CD4-positive, CD25-positive, alpha-beta regulatory T cell (primary cell): Measurements from ENCODE around the gene ABTB2. TPM values are rescaled to one million over a fixed set of nuclear protein-coding genes. Genes with fewer than 3 reads are reported as not detected.
A peak's percentile ranks its signal among the peaks of the same experiment; 100 is the strongest.
"Not testable (repeated sequence)": the region's sequence is repeated elsewhere in the genome, so short reads cannot be mapped to it uniquely, and the experiment has no call there.

ENCODE experiments used
- ATAC-seq, 2 donors: fragments of 150-1000 bp; cut with Tn5 transposase; one replicate each; pipeline ENCODE4 v1.10.0; 2021; ENCODE audit warnings: low read depth in 2 of 2, moderate number of reproducible peaks in 2 of 2, moderate library complexity in 1 of 2
- DNase-seq, 3 donors: peaks; one replicate each; pipeline versions ENCODE4 v3.0.0 to v3.0.0-alpha.2; 2012 to 2022; ENCODE audit warnings: mixed read lengths in 1 of 3
- H3K27ac ChIP-seq: one replicate; pipeline ENCODE4 v1.7.0; 2013; ENCODE audit warnings: mild to moderate bottlenecking, low read length; ENCODE audit not compliant: insufficient read depth, poor library complexity, severe bottlenecking
- H3K27me3 ChIP-seq: one replicate; pipeline ENCODE4 v1.7.0; 2013; ENCODE audit warnings: low read length; ENCODE audit not compliant: control insufficient read depth, insufficient read depth
- H3K36me3 ChIP-seq: one replicate; pipeline ENCODE4 v1.7.0; 2013; ENCODE audit warnings: mild to moderate bottlenecking, low read length, moderate library complexity; ENCODE audit not compliant: control insufficient read depth, insufficient read depth
- H3K4me1 ChIP-seq: 2 replicates; pipeline ENCODE4 v1.7.0; 2013; ENCODE audit warnings: mild to moderate bottlenecking, low read length; ENCODE audit not compliant: insufficient read depth, control insufficient read depth, poor library complexity, severe bottlenecking
- H3K4me3 ChIP-seq: one replicate; pipeline ENCODE4 v1.7.0; 2013; ENCODE audit warnings: low read depth, mild to moderate bottlenecking, low read length, moderate library complexity
- H3K9me3 ChIP-seq, 2 experiments: 1 replicate in 1 of 2; 2 replicates in 1 of 2; pipeline ENCODE4 v1.7.0; 2013; ENCODE audit warnings: low read length in 2 of 2, mild to moderate bottlenecking in 1 of 2, moderate library complexity in 1 of 2; ENCODE audit not compliant: control insufficient read depth in 2 of 2
- H3K27ac Mint-ChIP-seq, 3 donors: one replicate each; pipeline ENCODE4 v1.8.0; 2020 to 2022; ENCODE audit warnings: mild to moderate bottlenecking in 3 of 3, mixed read lengths in 3 of 3, moderate library complexity in 2 of 3
- H3K27me3 Mint-ChIP-seq: one replicate; pipeline ENCODE4 v1.8.0; 2022; ENCODE audit warnings: mild to moderate bottlenecking, mixed read lengths
- H3K36me3 Mint-ChIP-seq: one replicate; pipeline ENCODE4 v1.8.0; 2020; ENCODE audit warnings: mixed read lengths
- H3K4me1 Mint-ChIP-seq, 4 donors: one replicate each; pipeline ENCODE4 v1.8.0; 2020 to 2022; ENCODE audit warnings: mixed read lengths in 4 of 4, mild to moderate bottlenecking in 1 of 4
- H3K4me3 Mint-ChIP-seq, 4 donors: one replicate each; pipeline ENCODE4 v1.8.0; 2020 to 2022; ENCODE audit warnings: mild to moderate bottlenecking in 4 of 4, mixed read lengths in 4 of 4, moderate library complexity in 3 of 4
- H3K9me3 Mint-ChIP-seq, 7 donors: one replicate each; pipeline ENCODE4 v1.8.0; 2020 to 2022; ENCODE audit warnings: mixed read lengths in 7 of 7, mild to moderate bottlenecking in 3 of 7, moderate library complexity in 2 of 7
- polyA plus RNA-seq, 4 donors: library from polyadenylated mRNA; unstranded; fragments of 300-500 nt; fragmentation: Illumina TruSeq; gene quantifications; one replicate each; pipeline ENCODE4 v1.2.3, GENCODE V29; 2021
- total RNA-seq: library from RNA; stranded (reverse); gene quantifications from one replicate; pipeline ENCODE4 v1.2.3, GENCODE V29; 2022

The ABTB2 gene
- total and polyA plus RNA-seq, 5 donors from 2014 or later, result 0.12 to 0.89 (median 0.13) TPM; not detected in 2

DNA sequence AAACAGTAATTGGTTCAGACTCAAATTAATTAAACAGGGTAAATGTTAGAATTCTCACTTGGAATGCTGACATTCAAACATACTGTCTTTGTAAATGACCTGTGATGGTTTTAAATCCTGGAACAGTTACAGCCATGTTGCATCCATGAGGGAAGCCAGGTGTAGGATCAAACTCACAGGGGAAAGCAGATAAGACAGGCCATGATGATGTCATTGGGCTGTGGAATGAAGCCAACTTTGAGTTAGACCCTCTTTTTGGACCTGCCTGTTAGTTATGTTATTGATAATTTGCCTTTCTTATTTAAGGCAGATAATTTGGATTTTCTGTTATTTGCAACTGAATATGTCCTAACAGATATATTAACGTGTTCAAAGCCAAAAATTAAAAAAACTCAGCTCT, 39.3 kb upstream of the ABTB2 start:
- Mint-ChIP-seq H3K4me3 (no peak overlapping the region), H3K27ac (peak overlapping the region in 1 of 3 donors; percentile 83), H3K27me3 (peaks cover 24% of the 10 kb centered on the region), H3K9me3 (peaks cover 1 to 22% (median 6%) of the 10 kb centered on the region in 7 donors), H3K36me3 (no peaks in the 10 kb centered on the region), H3K4me1 (no peaks in the 10 kb centered on the region)
- Histone ChIP-seq H3K4me1 (no peaks in the 10 kb centered on the region), H3K9me3 (peaks cover 7 to 9% of the 10 kb centered on the region in 2 experiments), H3K36me3 (no peaks in the 10 kb centered on the region), H3K27ac (no peak overlapping the region), H3K4me3 (no peak overlapping the region), H3K27me3 (peaks cover 9% of the 10 kb centered on the region)
- ATAC-seq, result no peak
- DNase-seq, result no peak

DNA sequence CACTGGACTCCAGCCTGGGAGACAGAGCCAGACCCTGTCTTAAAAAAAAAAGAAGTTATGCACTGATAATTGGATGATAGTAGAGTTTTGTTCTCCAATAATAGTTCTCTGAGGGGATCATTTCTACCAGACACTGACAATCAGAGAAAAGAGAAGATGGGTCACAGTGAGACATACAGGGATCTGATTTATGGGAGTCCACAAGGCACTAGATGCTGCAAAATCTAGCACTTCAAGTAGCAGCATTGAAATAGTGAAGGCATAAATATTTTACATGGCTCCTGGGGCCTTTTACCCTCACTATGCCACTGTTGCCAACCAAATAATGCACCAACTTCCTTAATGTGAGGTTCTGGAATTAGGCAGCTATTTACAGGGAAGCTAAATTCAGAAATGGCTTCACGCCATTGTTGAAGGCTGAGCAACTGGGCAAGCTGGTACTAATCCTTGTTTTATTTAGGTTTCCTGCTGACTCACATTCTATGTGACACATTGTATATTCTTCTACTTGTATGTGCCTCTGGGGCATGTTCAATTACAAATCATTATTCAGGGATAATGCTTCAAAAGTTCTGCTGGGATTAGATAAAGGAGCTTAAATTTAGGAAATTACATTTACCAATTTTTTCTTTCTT, 38.2 kb upstream of the ABTB2 start:
- Histone ChIP-seq H3K9me3 (peaks cover 7 to 9% of the 10 kb centered on the region in 2 experiments), H3K27me3 (peaks cover 9% of the 10 kb centered on the region), H3K27ac (no peak overlapping the region), H3K4me1 (no peaks in the 10 kb centered on the region), H3K36me3 (no peaks in the 10 kb centered on the region), H3K4me3 (no peak overlapping the region)
- Mint-ChIP-seq H3K36me3 (no peaks in the 10 kb centered on the region), H3K27ac (no peak overlapping the region), H3K4me3 (no peak overlapping the region), H3K4me1 (peaks cover 0 to 5% (median 0%) of the 10 kb centered on the region in 4 donors), H3K9me3 (peaks cover 1 to 22% (median 6%) of the 10 kb centered on the region in 7 donors), H3K27me3 (peaks cover 25% of the 10 kb centered on the region)
- no peak for DNase-seq
- no peak for ATAC-seq

- no peak overlapping the region for H3K27ac Mint-ChIP-seq
- no peak overlapping the region for H3K4me3 ChIP-seq
- no peak overlapping the region for H3K4me3 Mint-ChIP-seq
- H3K9me3 Mint-ChIP-seq, result peaks cover 1 to 22% (median 6%) of the 10 kb centered on the region in 7 donors
- peaks cover 9% of the 10 kb centered on the region for H3K27me3 ChIP-seq
- DNase-seq (no peak), ATAC-seq (no peak)
- no peaks in the 10 kb centered on the region for H3K36me3 ChIP-seq
- no peaks in the 10 kb centered on the region for H3K36me3 Mint-ChIP-seq
- H3K4me1 ChIP-seq, result no peaks in the 10 kb centered on the region
- H3K27me3 Mint-ChIP-seq, result peaks cover 25% of the 10 kb centered on the region
- no peak overlapping the region for H3K27ac ChIP-seq
- H3K9me3 ChIP-seq, result peaks cover 7 to 9% of the 10 kb centered on the region in 2 experiments
- H3K4me1 Mint-ChIP-seq, result peaks cover 0 to 5% (median 0%) of the 10 kb centered on the region in 4 donors
Measured at GRCh38 chr11:34394771-34395300, 37.0 kb upstream of the ABTB2 start.

DNA sequence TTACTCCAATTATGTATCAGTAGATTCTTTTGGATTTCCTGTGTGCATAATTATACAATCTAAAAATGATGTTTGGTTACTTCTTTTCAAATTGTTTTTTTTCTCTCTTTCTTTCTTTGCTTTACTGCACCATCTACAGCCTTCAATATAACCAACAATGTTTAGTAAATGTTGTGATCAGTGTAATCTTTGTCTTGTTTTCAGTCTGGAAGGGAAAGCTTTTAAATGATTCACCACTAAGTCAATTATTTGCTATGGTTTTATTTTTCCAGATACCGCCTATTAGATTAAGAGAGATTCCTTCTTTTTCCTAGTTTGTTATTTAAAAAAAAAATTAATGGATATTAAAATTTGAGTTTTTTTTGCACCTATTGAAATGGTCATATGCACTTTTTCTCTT, 29.8 kb upstream of the ABTB2 start:
- Mint-ChIP-seq H3K9me3 (peaks cover 0 to 6% (median 2%) of the 10 kb centered on the region in 7 donors), H3K4me3 (no peak overlapping the region), H3K27ac (no peak overlapping the region), H3K27me3 (peaks cover 25% of the 10 kb centered on the region), H3K4me1 (peaks cover 0 to 5% (median 0%) of the 10 kb centered on the region in 4 donors), H3K36me3 (no peaks in the 10 kb centered on the region)
- ATAC-seq, result no peak
- Histone ChIP-seq H3K4me3 (no peak overlapping the region), H3K36me3 (no peaks in the 10 kb centered on the region), H3K27ac (no peak overlapping the region), H3K27me3 (peaks cover 5% of the 10 kb centered on the region), H3K4me1 (no peaks in the 10 kb centered on the region), H3K9me3 (no peaks in the 10 kb centered on the region)
- no peak for DNase-seq

- H3K27ac ChIP-seq, H3K9me3 ChIP-seq, H3K4me1 ChIP-seq, H3K4me3 ChIP-seq, H3K27ac Mint-ChIP-seq, H3K27me3 ChIP-seq, DNase-seq, H3K36me3 ChIP-seq, H3K4me3 Mint-ChIP-seq, H3K9me3 Mint-ChIP-seq, H3K36me3 Mint-ChIP-seq, ATAC-seq, H3K4me1 Mint-ChIP-seq: not testable (repeated sequence)
- peaks cover 34% of the 10 kb centered on the region for H3K27me3 Mint-ChIP-seq
Measured at GRCh38 chr11:34386356-34386755, 28.5 kb upstream of the ABTB2 start.

- H3K27ac Mint-ChIP-seq, result no peak overlapping the region
- Histone ChIP-seq H3K36me3 (no peaks in the 10 kb centered on the region), H3K9me3 (peaks cover 2 to 4% of the 10 kb centered on the region in 2 experiments), H3K4me1 (no peaks in the 10 kb centered on the region), H3K27ac (no peak overlapping the region), H3K4me3 (no peak overlapping the region), H3K27me3 (peaks cover 4% of the 10 kb centered on the region)
- DNase-seq (no peak), ATAC-seq (no peak)
- H3K36me3 Mint-ChIP-seq, result no peaks in the 10 kb centered on the region
- no peak overlapping the region for H3K4me3 Mint-ChIP-seq
- H3K4me1 Mint-ChIP-seq, result no peaks in the 10 kb centered on the region
- H3K27me3 Mint-ChIP-seq, result peaks cover 28% of the 10 kb centered on the region
- H3K9me3 Mint-ChIP-seq, result peaks cover 0 to 10% (median 4%) of the 10 kb centered on the region in 7 donors
Measured at GRCh38 chr11:34382532-34383276, 24.9 kb upstream of the ABTB2 start.

DNA sequence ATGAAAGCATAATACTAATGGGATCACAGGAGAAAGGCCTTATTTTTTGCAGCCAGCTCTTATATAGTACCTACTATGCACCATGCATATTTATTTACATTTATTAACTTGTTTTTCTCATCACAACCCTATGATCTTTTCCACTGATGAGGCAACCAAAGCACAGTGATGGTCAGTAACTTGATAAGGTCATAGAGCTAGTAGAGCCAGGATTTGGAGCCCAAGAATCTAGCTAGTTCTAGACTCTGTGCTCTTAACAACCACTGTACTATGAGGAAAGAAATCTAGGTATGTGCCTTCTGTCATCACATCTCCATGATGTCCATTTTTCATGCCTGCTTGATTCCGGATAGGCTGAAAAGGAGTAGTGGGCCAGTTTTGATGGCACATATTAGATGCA, 24.0 kb upstream of the ABTB2 start:
- Histone ChIP-seq H3K4me1 (no peaks in the 10 kb centered on the region), H3K4me3 (no peak overlapping the region), H3K9me3 (peaks cover 10 to 11% of the 10 kb centered on the region in 2 experiments), H3K27me3 (peaks cover 4% of the 10 kb centered on the region), H3K27ac (no peak overlapping the region), H3K36me3 (no peaks in the 10 kb centered on the region)
- H3K27me3 Mint-ChIP-seq, result peaks cover 28% of the 10 kb centered on the region
- peaks cover 0 to 14% (median 9%) of the 10 kb centered on the region in 7 donors for H3K9me3 Mint-ChIP-seq
- ATAC-seq, result no peak
- no peak for DNase-seq
- H3K36me3 Mint-ChIP-seq, result no peaks in the 10 kb centered on the region
- H3K4me3 Mint-ChIP-seq, result no peak overlapping the region
- H3K27ac Mint-ChIP-seq, result no peak overlapping the region
- no peaks in the 10 kb centered on the region for H3K4me1 Mint-ChIP-seq
